SK-N-SH (cell line): Measurements from ENCODE around the gene NEUROD1. TPM values are rescaled to one million over a fixed set of nuclear protein-coding genes. Genes with fewer than 3 reads are reported as not detected.

ENCODE experiments used
- CTCF ChIA-PET: fragments of 300-600, 350-600 bp; formaldehyde crosslinking; extraction: SDS; loops from one replicate; lab custom pipeline; 2021; lab: Yijun Ruan, JAX
- POLR2A ChIA-PET: fragments of 350-600 bp; sonication (Branson Sonifier 250); formaldehyde crosslinking; extraction: SDS; loops from one replicate; lab custom pipeline; 2020; ENCODE audit warnings: antibody characterized with exemption, inconsistent platforms; lab: Yijun Ruan, JAX
- DNase-seq: peaks from one replicate; pipeline ENCODE4 v3.0.0; 2012
- H2AFZ ChIP-seq: fragments of 200-600 bp; sonication (generic); 2 replicates; pipeline ENCODE4 v1.8.1; 2016; ENCODE audit warnings: antibody characterized with exemption, mild to moderate bottlenecking, low read depth
- H3F3A ChIP-seq: fragments of 200-600 bp; sonication (generic); replicated peaks from 2 replicates; pipeline ENCODE3; 2016; ENCODE audit warnings: antibody characterized with exemption, mild to moderate bottlenecking; ENCODE audit not compliant: insufficient read depth
- H3K27ac ChIP-seq, 2 experiments: fragments of 200-500 bp in 1 of 2; fragments of 200-600 bp in 1 of 2; sonication (Bioruptor generic) in 1 of 2; sonication (generic), shearing (Covaris generic) in 1 of 2; 2 replicates each; pipeline versions ENCODE4 v1.5.1 to v1.6.1; 2014 to 2016; ENCODE audit warnings: low read depth in 2 of 2, inconsistent platforms in 1 of 2, low read length in 1 of 2, mild to moderate bottlenecking in 1 of 2, mixed read lengths in 1 of 2
- H3K27me3 ChIP-seq: fragments of 200-600 bp; sonication (generic), shearing (Covaris generic); 2 replicates; pipeline ENCODE4 v1.6.1; 2016; ENCODE audit warnings: mixed run types; ENCODE audit not compliant: insufficient read depth
- H3K36me3 ChIP-seq, 2 experiments: fragments of 200-500 bp in 1 of 2; fragments of 200-600 bp in 1 of 2; sonication (Bioruptor generic) in 1 of 2; sonication (generic) in 1 of 2; replicated peaks in 1 of 2; 2 replicates each; pipeline versions ENCODE3 to v1.5.1; 2014 to 2016; ENCODE audit warnings: low read length in 1 of 2, mild to moderate bottlenecking in 1 of 2; ENCODE audit not compliant: insufficient read depth in 2 of 2, control insufficient read depth in 1 of 2
- H3K4me1 ChIP-seq, 2 experiments: fragments of 200-500 bp in 1 of 2; fragments of 200-600 bp in 1 of 2; sonication (Bioruptor generic) in 1 of 2; sonication (generic), shearing (Covaris generic) in 1 of 2; 2 replicates each; pipeline versions ENCODE4 v1.5.1 to v1.6.1; 2014 to 2016; ENCODE audit warnings: low read depth in 1 of 2, low read length in 1 of 2, mixed run types in 1 of 2; ENCODE audit not compliant: insufficient read depth in 2 of 2, control insufficient read depth in 1 of 2
- H3K4me2 ChIP-seq: fragments of 200-600 bp; sonication (generic), shearing (Covaris generic); 2 replicates; pipeline ENCODE4 v1.6.1; 2017; ENCODE audit warnings: mixed run types
- H3K4me3 ChIP-seq, 2 experiments: fragments of 200-500 bp in 1 of 2; fragments of 200-600 bp in 1 of 2; sonication (Bioruptor generic) in 1 of 2; sonication (generic), shearing (Covaris generic) in 1 of 2; 2 replicates each; pipeline versions ENCODE4 v1.5.1 to v1.8.1; 2014 to 2016; ENCODE audit warnings: low read depth in 2 of 2, inconsistent platforms in 1 of 2, low read length in 1 of 2, mild to moderate bottlenecking in 1 of 2, mixed read lengths in 1 of 2, moderate library complexity in 1 of 2
- H3K79me2 ChIP-seq: fragments of 200-600 bp; sonication (generic); 2 replicates; pipeline ENCODE4 v1.8.1; 2017; ENCODE audit warnings: mild to moderate bottlenecking; ENCODE audit not compliant: insufficient read depth
- H3K9ac ChIP-seq: fragments of 200-600 bp; sonication (generic); 2 replicates; pipeline ENCODE4 v1.6.1; 2017; ENCODE audit warnings: mixed run types
- H3K9me2 ChIP-seq: fragments of 200-600 bp; sonication (generic); 2 replicates; pipeline ENCODE4 v1.6.1; 2017; ENCODE audit warnings: mixed run types
- H3K9me3 ChIP-seq: fragments of 200-600 bp; sonication (generic); 2 replicates; pipeline ENCODE4 v1.6.1; 2017; ENCODE audit warnings: mixed run types, mild to moderate bottlenecking, moderate library complexity
- H4K20me1 ChIP-seq: fragments of 200-600 bp; sonication (generic); 2 replicates; pipeline ENCODE4 v1.6.1; 2017; ENCODE audit warnings: mild to moderate bottlenecking, mixed run types; ENCODE audit not compliant: insufficient read depth
- CHD2 ChIP-seq: fragments of 150-350 bp; IDR thresholded peaks from 2 replicates; pipeline ENCODE4 v1.6.1; 2018; ENCODE audit warnings: low read length; ENCODE audit not compliant: partially characterized antibody
- ELF1 ChIP-seq: IDR thresholded peaks from 2 replicates; pipeline ENCODE4 v1.4.0; 2012
- EZH2phosphoT487 ChIP-seq: fragments of 200-600 bp; sonication (generic); IDR thresholded peaks from 2 replicates; pipeline ENCODE4 v1.6.1; 2017; ENCODE audit warnings: low read depth, mixed run types, mild to moderate bottlenecking, antibody characterized with exemption, moderate library complexity, borderline replicate concordance
- FOXJ3 ChIP-seq: sonication (generic); formaldehyde crosslinking; IDR thresholded peaks from 2 replicates; pipeline ENCODE4 v1.5.1; 2020; ENCODE audit warnings: mild to moderate bottlenecking, missing genetic modification reagents
- FOXM1 ChIP-seq: IDR thresholded peaks from 2 replicates; pipeline ENCODE4 v1.4.0; 2012; ENCODE audit warnings: low read depth, mild to moderate bottlenecking
- GABPA ChIP-seq: IDR thresholded peaks from 2 replicates; pipeline ENCODE4 v1.4.0; 2012; ENCODE audit warnings: low read depth, mild to moderate bottlenecking
- MXI1 ChIP-seq: IDR thresholded peaks from 2 replicates; pipeline ENCODE4 v1.6.1; 2012; ENCODE audit warnings: mild to moderate bottlenecking, low read depth, low read length, improper control_type of control experiment
- NFIC ChIP-seq: IDR thresholded peaks from 2 replicates; pipeline ENCODE4 v1.4.0; 2012; ENCODE audit warnings: borderline replicate concordance
- POLR2AphosphoS5 ChIP-seq: IDR thresholded peaks from 2 replicates; pipeline ENCODE4 v1.6.1; 2012; ENCODE audit warnings: low read depth, low read length
- RAD21 ChIP-seq: IDR thresholded peaks from 2 replicates; pipeline ENCODE4 v1.6.1; 2012; ENCODE audit warnings: mild to moderate bottlenecking, low read length
- RCOR1 ChIP-seq: fragments of 150-350 bp; IDR thresholded peaks from 2 replicates; pipeline ENCODE4 v1.6.1; 2017; ENCODE audit warnings: antibody characterized with exemption, low read length
- SMC3 ChIP-seq: IDR thresholded peaks from 2 replicates; pipeline ENCODE4 v1.6.1; 2012; ENCODE audit warnings: low read depth, low read length, improper control_type of control experiment
- TCF12 ChIP-seq: IDR thresholded peaks from 2 replicates; pipeline ENCODE4 v1.4.0; 2012
- YY1 ChIP-seq: IDR thresholded peaks from 2 replicates; pipeline ENCODE4 v1.4.0; 2012; ENCODE audit warnings: low read depth, mild to moderate bottlenecking
- WGBS: methylation state at CpG from one replicate; pipeline ENCODE4 v1.1.6; 2017; ENCODE audit warnings: low lambda C conversion rate; 5-methylcytosine and 5-hydroxymethylcytosine counted together
- polyA plus RNA-seq, 3 experiments: library from polyadenylated mRNA; depleted of rRNA; stranded (reverse); fragments of >200 nt; gene quantifications; 2 replicates each; pipeline ENCODE4 v1.2.3, GENCODE V29; 2012
- TF ChIP-seq, protein P1 (sequence below): fragments of 150-350 bp; IDR thresholded peaks from 2 replicates; pipeline ENCODE4 v1.6.1; 2017; ENCODE audit warnings: antibody characterized with exemption, low read length, low read depth, borderline replicate concordance
- TF ChIP-seq, protein P2 (sequence below): fragments of 200-600 bp; sonication (generic); IDR thresholded peaks from 2 replicates; pipeline ENCODE4 v1.6.1; 2017; ENCODE audit warnings: antibody characterized with exemption, mild to moderate bottlenecking, moderate library complexity
- TF ChIP-seq, protein P3 (sequence below): IDR thresholded peaks from 2 replicates; pipeline ENCODE4 v1.4.0; 2012; ENCODE audit warnings: low read depth, borderline replicate concordance
- TF ChIP-seq, protein P4 (sequence below): fragments of 150-350 bp; IDR thresholded peaks from 2 replicates; pipeline ENCODE4 v1.6.1; 2016; ENCODE audit warnings: mild to moderate bottlenecking, low read depth, low read length
- TF ChIP-seq, protein P5 (sequence below): IDR thresholded peaks from 2 replicates; pipeline ENCODE4 v1.6.1; 2012; ENCODE audit warnings: mild to moderate bottlenecking, low read depth, low read length, moderate library complexity

The NEUROD1 gene
- polyA plus RNA-seq, 1 of the 3 experiments (the other 2 are of a cell fraction) = 0.02 TPM

DNA sequence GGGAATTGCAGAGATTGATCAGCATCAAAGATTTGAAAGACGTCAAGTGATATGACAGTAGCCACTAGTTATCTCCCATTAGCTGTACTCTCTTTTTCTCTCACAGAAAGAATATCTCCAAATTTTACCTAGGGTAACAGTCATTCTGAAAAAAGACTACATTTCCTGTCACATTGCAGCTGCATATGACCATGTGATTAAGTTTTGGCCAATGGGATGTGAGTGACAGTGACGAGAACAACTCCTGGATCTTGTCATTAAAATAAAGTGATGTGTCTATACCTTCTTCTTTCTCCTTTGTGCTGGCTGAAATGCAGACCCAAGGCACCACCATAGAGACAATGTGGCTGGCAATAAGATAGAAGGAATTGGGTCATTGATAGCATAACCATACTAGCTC is 10.5 kb upstream of the NEUROD1 start:
- no peak overlapping the region for H3K9ac ChIP-seq
- WGBS = 80% methylated on average over 2 of the region's 2 CpGs
- CTCF ChIA-PET = interaction anchor here (1.1 to 1.7 kb wide), 2 partner anchors 49 to 118 kb away, joined by 3 to 7 read pairs; no protein-coding TSS in a partner anchor
- no peaks in the 10 kb centered on the region for H3K9me3 ChIP-seq
- DNase-seq = no peak
- no peak overlapping the region for H3K27ac ChIP-seq
- no peaks in the 10 kb centered on the region for H3K9me2 ChIP-seq
- H3K27me3 ChIP-seq = no peaks in the 10 kb centered on the region
- H3K36me3 ChIP-seq = no peaks in the 10 kb centered on the region
- no peak for TF ChIP-seq GABPA
- TF ChIP-seq, protein P1, sequence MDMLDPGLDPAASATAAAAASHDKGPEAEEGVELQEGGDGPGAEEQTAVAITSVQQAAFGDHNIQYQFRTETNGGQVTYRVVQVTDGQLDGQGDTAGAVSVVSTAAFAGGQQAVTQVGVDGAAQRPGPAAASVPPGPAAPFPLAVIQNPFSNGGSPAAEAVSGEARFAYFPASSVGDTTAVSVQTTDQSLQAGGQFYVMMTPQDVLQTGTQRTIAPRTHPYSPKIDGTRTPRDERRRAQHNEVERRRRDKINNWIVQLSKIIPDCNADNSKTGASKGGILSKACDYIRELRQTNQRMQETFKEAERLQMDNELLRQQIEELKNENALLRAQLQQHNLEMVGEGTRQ = no peak
- no peak for TF ChIP-seq RAD21
- TF ChIP-seq, protein P2, sequence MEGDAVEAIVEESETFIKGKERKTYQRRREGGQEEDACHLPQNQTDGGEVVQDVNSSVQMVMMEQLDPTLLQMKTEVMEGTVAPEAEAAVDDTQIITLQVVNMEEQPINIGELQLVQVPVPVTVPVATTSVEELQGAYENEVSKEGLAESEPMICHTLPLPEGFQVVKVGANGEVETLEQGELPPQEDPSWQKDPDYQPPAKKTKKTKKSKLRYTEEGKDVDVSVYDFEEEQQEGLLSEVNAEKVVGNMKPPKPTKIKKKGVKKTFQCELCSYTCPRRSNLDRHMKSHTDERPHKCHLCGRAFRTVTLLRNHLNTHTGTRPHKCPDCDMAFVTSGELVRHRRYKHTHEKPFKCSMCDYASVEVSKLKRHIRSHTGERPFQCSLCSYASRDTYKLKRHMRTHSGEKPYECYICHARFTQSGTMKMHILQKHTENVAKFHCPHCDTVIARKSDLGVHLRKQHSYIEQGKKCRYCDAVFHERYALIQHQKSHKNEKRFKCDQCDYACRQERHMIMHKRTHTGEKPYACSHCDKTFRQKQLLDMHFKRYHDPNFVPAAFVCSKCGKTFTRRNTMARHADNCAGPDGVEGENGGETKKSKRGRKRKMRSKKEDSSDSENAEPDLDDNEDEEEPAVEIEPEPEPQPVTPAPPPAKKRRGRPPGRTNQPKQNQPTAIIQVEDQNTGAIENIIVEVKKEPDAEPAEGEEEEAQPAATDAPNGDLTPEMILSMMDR = no peak
- TF ChIP-seq TCF12 = no peak
- TF ChIP-seq, protein P3, sequence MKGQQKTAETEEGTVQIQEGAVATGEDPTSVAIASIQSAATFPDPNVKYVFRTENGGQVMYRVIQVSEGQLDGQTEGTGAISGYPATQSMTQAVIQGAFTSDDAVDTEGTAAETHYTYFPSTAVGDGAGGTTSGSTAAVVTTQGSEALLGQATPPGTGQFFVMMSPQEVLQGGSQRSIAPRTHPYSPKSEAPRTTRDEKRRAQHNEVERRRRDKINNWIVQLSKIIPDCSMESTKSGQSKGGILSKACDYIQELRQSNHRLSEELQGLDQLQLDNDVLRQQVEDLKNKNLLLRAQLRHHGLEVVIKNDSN = no peak
- TF ChIP-seq ELF1 = no peak
- no peak for TF ChIP-seq SMC3
- no peaks in the 10 kb centered on the region for H3K4me1 ChIP-seq
- POLR2A ChIA-PET = no interaction called here
- H3F3A ChIP-seq = no peaks in the 10 kb centered on the region
- no peak overlapping the region for H3K4me3 ChIP-seq
- H3K79me2 ChIP-seq = no peaks in the 10 kb centered on the region
- H4K20me1 ChIP-seq = no peaks in the 10 kb centered on the region
- H3K4me2 ChIP-seq = no peak overlapping the region
- H2AFZ ChIP-seq = no peak overlapping the region

DNA sequence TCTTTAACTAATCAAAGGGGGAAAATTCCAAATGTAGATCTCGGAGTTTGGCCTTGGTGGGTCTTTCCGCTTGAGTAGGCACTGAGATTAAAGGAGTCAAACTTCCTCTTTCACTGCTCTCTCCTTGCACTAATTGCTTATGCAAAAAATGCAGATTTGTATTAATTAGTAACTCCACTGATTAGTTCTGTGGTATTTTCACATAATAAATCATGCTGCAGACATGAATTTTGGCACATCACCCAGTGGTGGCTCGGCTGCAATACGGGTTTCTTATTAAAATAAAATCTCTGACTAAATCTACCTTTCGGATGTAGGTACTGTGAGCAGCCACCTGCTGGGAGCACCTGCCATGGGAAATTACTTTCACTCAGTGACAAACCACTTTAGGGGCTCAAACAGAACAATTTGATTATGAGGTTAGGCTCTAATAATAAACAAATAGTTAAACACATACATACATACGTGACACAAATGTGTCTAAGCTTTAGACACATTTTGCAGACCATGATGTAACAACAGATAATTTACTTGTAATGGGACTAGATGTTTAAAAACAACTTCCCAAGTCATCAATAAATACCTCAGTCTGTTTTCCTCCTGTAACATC is 6.4 kb upstream of the NEUROD1 start:
- Histone ChIP-seq H3F3A (no peaks in the 10 kb centered on the region), H3K4me2 (no peak overlapping the region), H4K20me1 (no peaks in the 10 kb centered on the region), H3K4me3 (no peak overlapping the region), H3K9me3 (no peaks in the 10 kb centered on the region), H3K4me1 (no peaks in the 10 kb centered on the region; a peak in 1 of 4 replicates), H3K36me3 (no peaks in the 10 kb centered on the region), H3K9ac (no peak overlapping the region), H3K79me2 (no peaks in the 10 kb centered on the region), H3K9me2 (no peaks in the 10 kb centered on the region), H3K27me3 (no peaks in the 10 kb centered on the region), H2AFZ (no peak overlapping the region), H3K27ac (no peak overlapping the region)
- POLR2A ChIA-PET = no interaction called here
- DNase-seq = no peak
- CTCF ChIA-PET = interaction anchor here (1.1 kb wide), 1 partner anchor 28 kb away, joined by 3 read pairs; no protein-coding TSS in a partner anchor
- 81% methylated on average over 6 of the region's 6 CpGs for WGBS
- TF ChIP-seq CHD2 (no peak), NFIC (no peak), RCOR1 (no peak), FOXJ3 (CRISPR knock-in tag) (no peak), TCF12 (no peak), EZH2phosphoT487 (no peak), SMC3 (no peak), YY1 (no peak), FOXM1 (no peak), POLR2AphosphoS5 (no peak), MXI1 (no peak)
- TF ChIP-seq, protein P4, sequence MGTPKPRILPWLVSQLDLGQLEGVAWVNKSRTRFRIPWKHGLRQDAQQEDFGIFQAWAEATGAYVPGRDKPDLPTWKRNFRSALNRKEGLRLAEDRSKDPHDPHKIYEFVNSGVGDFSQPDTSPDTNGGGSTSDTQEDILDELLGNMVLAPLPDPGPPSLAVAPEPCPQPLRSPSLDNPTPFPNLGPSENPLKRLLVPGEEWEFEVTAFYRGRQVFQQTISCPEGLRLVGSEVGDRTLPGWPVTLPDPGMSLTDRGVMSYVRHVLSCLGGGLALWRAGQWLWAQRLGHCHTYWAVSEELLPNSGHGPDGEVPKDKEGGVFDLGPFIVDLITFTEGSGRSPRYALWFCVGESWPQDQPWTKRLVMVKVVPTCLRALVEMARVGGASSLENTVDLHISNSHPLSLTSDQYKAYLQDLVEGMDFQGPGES = no peak
- TF ChIP-seq, protein P5, sequence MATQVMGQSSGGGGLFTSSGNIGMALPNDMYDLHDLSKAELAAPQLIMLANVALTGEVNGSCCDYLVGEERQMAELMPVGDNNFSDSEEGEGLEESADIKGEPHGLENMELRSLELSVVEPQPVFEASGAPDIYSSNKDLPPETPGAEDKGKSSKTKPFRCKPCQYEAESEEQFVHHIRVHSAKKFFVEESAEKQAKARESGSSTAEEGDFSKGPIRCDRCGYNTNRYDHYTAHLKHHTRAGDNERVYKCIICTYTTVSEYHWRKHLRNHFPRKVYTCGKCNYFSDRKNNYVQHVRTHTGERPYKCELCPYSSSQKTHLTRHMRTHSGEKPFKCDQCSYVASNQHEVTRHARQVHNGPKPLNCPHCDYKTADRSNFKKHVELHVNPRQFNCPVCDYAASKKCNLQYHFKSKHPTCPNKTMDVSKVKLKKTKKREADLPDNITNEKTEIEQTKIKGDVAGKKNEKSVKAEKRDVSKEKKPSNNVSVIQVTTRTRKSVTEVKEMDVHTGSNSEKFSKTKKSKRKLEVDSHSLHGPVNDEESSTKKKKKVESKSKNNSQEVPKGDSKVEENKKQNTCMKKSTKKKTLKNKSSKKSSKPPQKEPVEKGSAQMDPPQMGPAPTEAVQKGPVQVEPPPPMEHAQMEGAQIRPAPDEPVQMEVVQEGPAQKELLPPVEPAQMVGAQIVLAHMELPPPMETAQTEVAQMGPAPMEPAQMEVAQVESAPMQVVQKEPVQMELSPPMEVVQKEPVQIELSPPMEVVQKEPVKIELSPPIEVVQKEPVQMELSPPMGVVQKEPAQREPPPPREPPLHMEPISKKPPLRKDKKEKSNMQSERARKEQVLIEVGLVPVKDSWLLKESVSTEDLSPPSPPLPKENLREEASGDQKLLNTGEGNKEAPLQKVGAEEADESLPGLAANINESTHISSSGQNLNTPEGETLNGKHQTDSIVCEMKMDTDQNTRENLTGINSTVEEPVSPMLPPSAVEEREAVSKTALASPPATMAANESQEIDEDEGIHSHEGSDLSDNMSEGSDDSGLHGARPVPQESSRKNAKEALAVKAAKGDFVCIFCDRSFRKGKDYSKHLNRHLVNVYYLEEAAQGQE = no peak
